ENCODE results near the gene ENTREP1.

- TF ChIP-seq CTCF (conservative IDR thresholded peaks at IDR 0.05; ENCODE audit: low read length) (no peak), EZH2phosphoT487 (IDR thresholded peaks at IDR 0.05; ENCODE audit: borderline replicate concordance, low read depth, low read length) (no peak)
Observed at GRCh38 chr9:69344459-69344858, 19.4 kb downstream of the ENTREP1 start.
